T-helper 17 cell (primary cell): ENCODE results near the gene COMMD9. TPM values are rescaled to one million over a fixed set of nuclear protein-coding genes. Genes with fewer than 3 reads are reported as not detected.
A peak's percentile ranks its signal among the peaks of the same experiment; 100 is the strongest.

Experiments
- ATAC-seq: fragments of 150-1000 bp; cut with Tn5 transposase; 2 replicates; pipeline ENCODE4 v1.10.0; 2021; ENCODE audit warnings: mild to moderate bottlenecking, moderate library complexity
- DNase-seq, 3 donors: peaks; one replicate each; pipeline versions ENCODE4 v3.0.0 to v3.0.0-alpha.2; 2020 to 2021
- H3K9me3 ChIP-seq: one replicate; pipeline ENCODE4 v1.7.0; 2013; ENCODE audit warnings: low read length, mild to moderate bottlenecking; ENCODE audit not compliant: control insufficient read depth, poor library complexity, severe bottlenecking
- H3K27ac Mint-ChIP-seq: one replicate; pipeline ENCODE4 v1.8.0; 2022; ENCODE audit warnings: mild to moderate bottlenecking, moderate library complexity, mixed read lengths
- H3K27me3 Mint-ChIP-seq: one replicate; pipeline ENCODE4 v1.8.0; 2022; ENCODE audit warnings: mixed read lengths
- H3K36me3 Mint-ChIP-seq: one replicate; pipeline ENCODE4 v1.8.0; 2022; ENCODE audit warnings: low read depth, mixed read lengths
- H3K4me1 Mint-ChIP-seq: one replicate; pipeline ENCODE4 v1.8.0; 2022; ENCODE audit warnings: mild to moderate bottlenecking, mixed read lengths
- H3K4me3 Mint-ChIP-seq: one replicate; pipeline ENCODE4 v1.8.0; 2022; ENCODE audit warnings: mild to moderate bottlenecking, moderate library complexity, mixed read lengths
- total RNA-seq, 4 donors: library from RNA in 2 of 4; stranded (reverse) in 2 of 4; gene quantifications; one replicate each; pipeline ENCODE4 v1.2.3 and lab custom pipeline; 2022 to 2026

Gene COMMD9
- total RNA-seq, 2 donors from 2014 or later, result 39.1 to 40.6 TPM

GRCh38 chr11:36264011-36264972 lies 24.9 kb downstream of the COMMD9 start:
- H3K27me3 Mint-ChIP-seq, result peaks cover 42% of the 10 kb centered on the region
- H3K4me3 Mint-ChIP-seq, result no peak overlapping the region
- no peaks in the 10 kb centered on the region for H3K9me3 ChIP-seq
- ATAC-seq (no peak), DNase-seq (no peak)
- H3K27ac Mint-ChIP-seq, result no peak overlapping the region
- peaks cover 3% of the 10 kb centered on the region for H3K36me3 Mint-ChIP-seq
- H3K4me1 Mint-ChIP-seq, result peaks cover 1% of the 10 kb centered on the region

- no peak for ATAC-seq
- H3K27me3 Mint-ChIP-seq, result peaks cover 71% of the 10 kb centered on the region
- H3K9me3 ChIP-seq, result no peaks in the 10 kb centered on the region
- H3K36me3 Mint-ChIP-seq, result peaks cover 5% of the 10 kb centered on the region
- DNase-seq, result no peak
- peak overlapping the region; percentile 60 for H3K27ac Mint-ChIP-seq
- H3K4me1 Mint-ChIP-seq, result peaks cover 7% of the 10 kb centered on the region
- H3K4me3 Mint-ChIP-seq, result no peak overlapping the region
Measured at GRCh38 chr11:36261094-36261493, 28.1 kb downstream of the COMMD9 start.

GRCh38 chr11:36258730-36259360 lies 30.4 kb downstream of the COMMD9 start:
- Mint-ChIP-seq H3K4me1 (peaks cover 7% of the 10 kb centered on the region), H3K4me3 (no peak overlapping the region), H3K27me3 (peaks cover 70% of the 10 kb centered on the region), H3K27ac (no peak overlapping the region), H3K36me3 (peaks cover 5% of the 10 kb centered on the region)
- ATAC-seq, result peak; percentile 32
- DNase-seq, result no peak
- no peaks in the 10 kb centered on the region for H3K9me3 ChIP-seq

- H3K27ac Mint-ChIP-seq, result no peak overlapping the region
- H3K4me1 Mint-ChIP-seq, result peaks cover 7% of the 10 kb centered on the region
- H3K27me3 Mint-ChIP-seq, result peaks cover 68% of the 10 kb centered on the region
- H3K4me3 Mint-ChIP-seq, result no peak overlapping the region
- ATAC-seq (no peak), DNase-seq (no peak)
- no peaks in the 10 kb centered on the region for H3K9me3 ChIP-seq
- H3K36me3 Mint-ChIP-seq, result peaks cover 2% of the 10 kb centered on the region
Measured at GRCh38 chr11:36257351-36257750, 31.9 kb downstream of the COMMD9 start.

- DNase-seq, result no peak
- H3K27ac Mint-ChIP-seq, result no peak overlapping the region
- no peak for ATAC-seq
- peaks cover 7% of the 10 kb centered on the region for H3K4me1 Mint-ChIP-seq
- H3K36me3 Mint-ChIP-seq, result peaks cover 2% of the 10 kb centered on the region
- peaks cover 74% of the 10 kb centered on the region for H3K27me3 Mint-ChIP-seq
- H3K9me3 ChIP-seq, result no peaks in the 10 kb centered on the region
- H3K4me3 Mint-ChIP-seq, result no peak overlapping the region
Measured at GRCh38 chr11:36254713-36255112, 34.5 kb downstream of the COMMD9 start.

GRCh38 chr11:36253238-36253637 lies 36.0 kb downstream of the COMMD9 start:
- peaks cover 75% of the 10 kb centered on the region for H3K27me3 Mint-ChIP-seq
- no peak overlapping the region for H3K27ac Mint-ChIP-seq
- no peak overlapping the region for H3K4me3 Mint-ChIP-seq

GRCh38 chr11:36251823-36252222 lies 37.4 kb downstream of the COMMD9 start:
- H3K4me1 Mint-ChIP-seq, result no peaks in the 10 kb centered on the region
- no peaks in the 10 kb centered on the region for H3K36me3 Mint-ChIP-seq
- peaks cover 69% of the 10 kb centered on the region for H3K27me3 Mint-ChIP-seq
- DNase-seq (no peak), ATAC-seq (no peak)
- no peaks in the 10 kb centered on the region for H3K9me3 ChIP-seq
- H3K4me3 Mint-ChIP-seq, result no peak overlapping the region
- no peak overlapping the region for H3K27ac Mint-ChIP-seq

More at GRCh38 chr11:36253238-36253637, 36.0 kb downstream of the COMMD9 start:
- no peak for ATAC-seq
- H3K9me3 ChIP-seq, result no peaks in the 10 kb centered on the region
- Mint-ChIP-seq H3K36me3 (peaks cover 2% of the 10 kb centered on the region), H3K4me1 (peaks cover 2% of the 10 kb centered on the region)
- DNase-seq, result no peak

GRCh38 chr11:36249246-36249645 lies 40.0 kb downstream of the COMMD9 start:
- H3K4me1 Mint-ChIP-seq, result no peaks in the 10 kb centered on the region
- H3K4me3 Mint-ChIP-seq, result no peak overlapping the region
- no peak for ATAC-seq
- no peaks in the 10 kb centered on the region for H3K9me3 ChIP-seq
- H3K27me3 Mint-ChIP-seq, result peaks cover 80% of the 10 kb centered on the region
- H3K27ac Mint-ChIP-seq, result no peak overlapping the region
- DNase-seq, result no peak
- H3K36me3 Mint-ChIP-seq, result no peaks in the 10 kb centered on the region

GRCh38 chr11:36248436-36248835 lies 40.8 kb downstream of the COMMD9 start:
- H3K27ac Mint-ChIP-seq, result no peak overlapping the region
- H3K9me3 ChIP-seq, result no peaks in the 10 kb centered on the region
- no peak overlapping the region for H3K4me3 Mint-ChIP-seq
- ATAC-seq (no peak), DNase-seq (no peak)
- H3K4me1 Mint-ChIP-seq, result no peaks in the 10 kb centered on the region
- peaks cover 82% of the 10 kb centered on the region for H3K27me3 Mint-ChIP-seq
- no peaks in the 10 kb centered on the region for H3K36me3 Mint-ChIP-seq

GRCh38 chr11:36247493-36247892 lies 41.7 kb downstream of the COMMD9 start:
- H3K9me3 ChIP-seq, result no peaks in the 10 kb centered on the region
- Mint-ChIP-seq H3K36me3 (no peaks in the 10 kb centered on the region), H3K27me3 (peaks cover 83% of the 10 kb centered on the region), H3K4me1 (no peaks in the 10 kb centered on the region), H3K27ac (no peak overlapping the region), H3K4me3 (no peak overlapping the region)
- DNase-seq, result no peak
- ATAC-seq, result no peak

GRCh38 chr11:36243641-36244040 lies 45.6 kb downstream of the COMMD9 start:
- no peak overlapping the region for H3K27ac Mint-ChIP-seq
- peaks cover 66% of the 10 kb centered on the region for H3K27me3 Mint-ChIP-seq
- H3K36me3 Mint-ChIP-seq, result no peaks in the 10 kb centered on the region
- H3K9me3 ChIP-seq, result no peaks in the 10 kb centered on the region
- DNase-seq (no peak), ATAC-seq (no peak)
- H3K4me1 Mint-ChIP-seq, result no peaks in the 10 kb centered on the region
- H3K4me3 Mint-ChIP-seq, result no peak overlapping the region

- DNase-seq (no peak), ATAC-seq (no peak)
- no peak overlapping the region for H3K4me3 Mint-ChIP-seq
- no peaks in the 10 kb centered on the region for H3K9me3 ChIP-seq
- H3K36me3 Mint-ChIP-seq, result no peaks in the 10 kb centered on the region
- no peak overlapping the region for H3K27ac Mint-ChIP-seq
- H3K4me1 Mint-ChIP-seq, result no peaks in the 10 kb centered on the region
- H3K27me3 Mint-ChIP-seq, result peaks cover 60% of the 10 kb centered on the region
Measured at GRCh38 chr11:36241497-36241896, 47.7 kb downstream of the COMMD9 start.

- Mint-ChIP-seq H3K4me1 (no peaks in the 10 kb centered on the region), H3K36me3 (no peaks in the 10 kb centered on the region), H3K4me3 (no peak overlapping the region), H3K27ac (no peak overlapping the region), H3K27me3 (peaks cover 56% of the 10 kb centered on the region)
- DNase-seq (no peak), ATAC-seq (no peak)
- no peaks in the 10 kb centered on the region for H3K9me3 ChIP-seq
Measured at GRCh38 chr11:36240801-36241200, 48.4 kb downstream of the COMMD9 start.
